HG02623 (cell line): ENCODE data around the gene G6PC3.

Experiments used
- ATAC-seq: cut with Tn5 transposase; IDR thresholded peaks from one replicate; pipeline ENCODE4 v1.9.1; 2021; ENCODE audit warnings: moderate library complexity; ENCODE audit not compliant: unreplicated experiment

Gene G6PC3

DNA sequence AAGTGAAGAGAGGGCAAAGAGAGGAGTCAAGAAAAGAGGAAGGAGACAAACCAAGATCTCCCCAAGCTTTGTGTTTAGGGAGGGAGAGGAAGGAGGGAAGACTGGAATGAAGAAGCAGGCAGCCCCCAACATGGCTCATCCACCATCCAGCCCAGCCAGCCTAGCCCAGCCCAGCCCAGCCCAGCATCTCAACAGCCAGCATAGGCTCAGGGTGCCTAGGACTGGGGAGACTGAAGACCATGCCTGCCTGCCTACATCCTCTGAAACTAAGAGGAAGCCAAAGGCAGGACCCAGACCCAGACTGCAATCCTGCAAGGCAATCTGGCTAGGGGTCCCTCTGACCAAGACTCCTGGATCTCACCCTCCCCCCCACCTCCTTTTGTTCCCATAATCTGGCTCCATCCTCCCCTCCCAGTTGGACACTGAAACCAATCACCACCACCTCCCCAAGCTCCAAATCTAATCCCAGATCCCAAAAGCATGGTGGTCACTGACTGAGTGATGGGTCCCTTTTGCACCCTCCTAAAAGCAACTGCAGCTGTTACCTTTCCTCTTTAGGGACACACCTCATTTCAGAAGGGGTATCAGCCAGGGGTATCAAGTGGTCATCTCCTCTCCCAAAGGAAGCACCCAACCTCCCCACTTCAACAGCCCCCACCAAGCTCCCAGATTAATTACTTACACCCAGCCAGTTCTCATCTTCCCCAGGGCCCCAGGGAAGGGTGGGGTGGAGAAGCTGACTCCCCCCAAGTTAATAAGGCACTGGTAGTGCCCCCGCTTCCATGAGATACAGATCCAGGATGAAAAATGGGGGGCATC, 51.7 kb downstream of the G6PC3 start:
- no peak for ATAC-seq

DNA sequence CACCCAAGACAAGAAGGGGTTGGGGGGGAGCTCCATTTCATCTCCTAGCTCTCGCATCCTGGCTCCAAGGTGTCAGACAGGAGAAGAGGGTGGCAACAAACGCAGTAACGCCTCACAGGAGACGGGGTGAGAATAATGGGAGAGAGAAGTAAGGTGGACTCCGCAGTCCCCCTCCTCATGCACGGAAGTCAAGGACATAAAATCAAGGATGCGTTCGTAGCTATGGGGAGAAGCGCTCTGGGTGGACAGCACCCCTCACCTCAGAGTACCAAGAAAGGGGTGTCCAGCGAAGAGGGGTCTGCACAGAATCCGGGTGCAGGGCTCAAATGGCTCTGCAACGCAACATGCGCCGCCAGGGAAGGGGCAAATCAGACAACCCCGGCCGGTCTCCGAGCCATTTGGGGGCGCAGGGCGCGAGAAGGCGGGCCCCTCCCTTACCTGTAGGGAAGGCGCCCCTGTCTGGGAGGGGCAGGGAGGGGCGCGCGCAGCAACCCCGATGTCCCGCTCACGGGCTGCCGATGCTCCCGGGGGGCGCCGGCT, 52.4 kb downstream of the G6PC3 start:
- no peak for ATAC-seq

DNA sequence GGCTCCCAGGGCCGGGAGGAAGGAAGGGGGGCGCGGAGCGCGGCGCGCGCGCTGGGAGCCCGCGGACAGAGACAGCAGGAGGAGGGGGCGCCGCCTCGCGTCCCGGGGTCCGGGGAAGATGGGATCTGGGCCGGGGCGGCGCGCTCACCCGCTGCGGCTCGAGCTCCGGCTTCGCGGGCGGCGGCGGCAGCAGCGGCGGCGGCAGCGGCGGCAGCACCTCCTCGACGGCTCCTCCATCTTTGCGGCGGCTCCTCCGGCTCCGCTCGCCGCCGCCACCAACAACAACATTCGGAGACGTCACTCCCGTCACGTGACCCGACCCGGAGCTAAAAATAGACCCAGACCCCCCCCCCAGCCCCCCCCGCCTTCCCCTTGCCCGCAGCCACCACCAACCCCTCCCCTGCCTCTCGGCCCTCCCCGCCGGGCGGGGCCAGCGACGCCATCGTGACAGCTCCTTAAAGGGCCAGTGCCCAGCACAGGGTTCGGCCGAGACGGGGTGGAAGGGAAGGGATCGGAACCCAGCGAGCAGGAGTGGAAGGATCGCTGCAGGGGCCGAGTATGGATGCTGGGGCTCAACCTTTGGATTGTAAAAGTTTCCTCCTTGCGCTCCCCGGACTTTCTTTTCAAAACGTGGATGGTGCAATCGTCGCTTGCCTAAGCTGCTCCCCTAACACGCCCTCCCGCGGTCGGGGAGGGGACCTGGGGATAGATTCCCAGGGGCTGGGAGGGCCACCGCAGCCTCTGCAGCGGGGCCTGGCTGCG, 53.0 kb downstream of the G6PC3 start, which contains the start of gene HDAC5:
Gene HDAC5 (minus strand): TSS at position 286 of the 762 bp plus-strand sequence. CDS start 6,126 bp downstream, outside the sequence.
- ATAC-seq, result peak; percentile 92

DNA sequence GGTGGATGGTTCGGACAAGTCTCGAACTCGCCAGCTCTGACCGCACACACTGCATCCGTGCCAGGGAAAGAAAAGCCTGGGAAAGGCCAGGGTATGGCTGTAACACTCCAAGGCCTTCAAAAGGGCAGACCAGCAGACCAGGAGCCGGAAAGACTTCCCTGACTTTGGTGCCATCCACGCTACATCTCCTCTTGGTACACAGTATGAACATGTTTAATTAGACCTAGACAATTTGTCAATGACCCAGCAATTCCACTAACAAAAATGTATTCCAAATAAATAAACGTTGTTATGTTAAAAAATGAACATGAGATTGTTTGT, 53.5 kb downstream of the G6PC3 start:
- no peak for ATAC-seq
